HL-60/S4 treated with phorbol 12-myristate 13-acetate at 8.2 ng/mL for 4 days and 3 days (cell line): Measurements from ENCODE around the gene PRKCE.

Experiments
- in situ Hi-C: fragments of 300-500 bp; cut with MboI; formaldehyde crosslinking; loops from 2 replicates; pipeline ENCODE4 v1.15.0; 2022; ENCODE audit warnings: low sequenced_read_pairs

Gene PRKCE

DNA sequence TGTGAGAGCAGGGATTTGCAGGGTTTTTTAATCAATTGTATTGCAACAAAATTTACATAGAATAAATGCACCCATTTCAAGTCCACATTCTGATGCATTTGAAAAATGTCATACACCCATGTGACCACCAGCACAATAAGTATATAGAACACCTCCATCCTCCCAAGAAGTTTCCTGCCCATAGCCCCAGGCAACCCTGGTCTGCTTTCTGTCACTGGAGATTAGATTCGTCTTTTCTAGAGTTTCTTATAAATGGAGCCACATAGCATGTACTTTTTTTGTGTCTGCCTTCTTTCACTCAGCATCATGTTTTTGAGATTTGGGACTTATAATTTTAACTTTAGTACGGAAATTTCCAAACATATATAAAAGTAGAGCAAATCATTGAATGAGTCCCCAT is 518.6 kb downstream of the PRKCE start:
- in situ Hi-C loops: no loop called here

DNA sequence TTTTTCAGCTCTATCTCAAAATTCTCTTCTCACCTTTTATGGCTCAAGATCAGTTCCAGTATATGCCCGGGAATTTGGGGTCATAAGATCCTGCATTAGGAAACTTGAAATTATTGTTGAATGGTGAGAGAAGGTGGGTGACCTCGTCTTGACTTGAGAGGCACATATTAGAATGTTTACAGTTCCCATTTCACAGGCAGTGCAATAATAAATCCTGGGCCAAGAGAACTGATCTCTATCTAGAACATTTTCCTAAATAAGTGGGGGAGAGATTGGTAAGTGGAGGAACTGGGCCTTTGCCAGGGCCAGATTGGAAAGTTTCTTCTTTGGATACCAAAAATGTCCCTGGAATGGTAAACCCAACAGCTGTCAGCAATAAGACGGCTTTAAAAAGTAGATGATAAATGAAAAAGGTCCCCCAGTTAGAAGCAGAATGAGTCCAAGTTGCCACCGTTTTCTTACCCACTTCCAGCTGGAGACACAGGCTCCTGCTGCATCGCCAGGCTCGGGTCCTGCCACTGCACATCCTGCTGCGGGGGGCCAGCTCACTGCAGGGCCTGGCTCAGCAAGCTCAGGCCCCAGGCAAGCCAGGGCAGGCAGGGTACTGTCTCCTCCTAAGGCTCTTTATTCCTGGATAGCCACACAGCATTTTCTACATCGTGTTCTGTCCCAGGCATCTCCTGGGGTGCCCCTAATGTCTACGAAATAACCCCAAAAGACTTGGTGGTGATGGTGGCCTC is 519.3 kb downstream of the PRKCE start:
- in situ Hi-C loops: no loop called here

DNA sequence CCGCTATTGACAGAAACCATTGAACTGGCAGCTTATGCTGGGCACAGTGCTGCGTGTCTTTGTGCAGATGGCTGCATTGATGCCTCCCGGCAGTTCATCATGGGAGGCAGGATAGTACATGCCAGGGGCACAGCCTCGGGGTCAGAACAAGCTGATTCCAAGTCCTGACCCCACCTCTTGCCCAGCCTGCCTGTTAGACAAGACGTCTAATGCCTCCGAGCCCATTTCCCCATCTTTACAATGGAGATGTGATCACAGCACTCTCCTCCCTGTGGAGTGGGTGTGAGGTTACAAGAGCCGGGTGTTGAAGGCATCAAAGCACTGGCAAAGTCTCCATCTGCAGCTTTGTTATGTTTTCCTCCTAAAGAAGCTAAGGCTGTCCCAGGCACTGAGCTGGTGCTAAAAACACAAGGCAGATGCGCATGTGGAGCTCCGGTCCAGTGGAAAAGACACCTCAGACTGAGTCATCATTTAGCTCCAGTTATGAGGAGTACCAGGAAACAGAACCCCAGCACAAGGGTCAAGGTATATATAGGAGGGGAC is 520.0 kb downstream of the PRKCE start:
- in situ Hi-C loops: no loop called here

DNA sequence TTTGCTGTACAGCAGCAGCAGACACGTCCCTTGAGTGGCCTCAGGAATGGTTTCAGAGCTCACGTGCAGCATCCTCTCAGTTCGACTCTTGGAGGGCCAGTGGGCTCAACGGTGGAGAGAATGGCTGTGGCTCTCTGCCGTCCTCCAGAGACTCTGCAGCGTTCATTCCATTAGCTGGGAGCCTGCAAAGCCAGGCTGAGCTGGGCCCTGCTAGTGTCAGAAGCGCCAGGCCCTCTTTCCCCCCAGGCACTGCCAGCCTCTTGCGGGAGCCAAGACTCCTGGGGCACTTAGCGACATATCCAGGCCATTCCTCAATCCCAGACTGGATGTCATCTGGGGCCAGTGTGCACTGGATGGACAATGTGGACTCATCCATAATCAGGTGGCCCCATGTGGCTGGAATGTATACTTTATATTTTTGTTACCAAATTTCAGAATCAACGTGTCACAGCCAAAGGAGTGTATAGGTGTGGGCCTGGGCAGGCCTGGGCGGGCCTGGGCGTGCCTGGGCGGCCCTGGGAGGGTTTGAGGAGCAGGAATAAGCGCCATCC is 520.6 kb downstream of the PRKCE start:
- in situ Hi-C loops: no loop called here

DNA sequence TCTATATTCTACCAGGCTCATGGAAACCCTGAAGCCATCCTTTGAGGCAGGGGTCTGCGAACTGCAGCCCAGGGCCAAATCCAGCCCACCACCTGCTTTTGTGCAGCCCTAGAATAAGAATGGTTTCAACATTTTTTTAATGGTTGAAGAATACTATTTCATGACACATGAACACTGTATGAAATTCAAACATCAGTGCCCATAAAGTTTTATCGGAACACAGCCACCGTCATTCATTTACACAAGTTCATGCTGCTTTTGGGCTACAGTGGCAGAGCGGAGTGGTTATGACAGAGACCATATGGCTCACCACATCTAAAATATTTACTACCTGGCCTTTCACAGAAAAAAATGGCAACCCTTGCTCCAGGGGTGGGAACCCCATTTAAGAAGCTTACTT is 521.6 kb downstream of the PRKCE start:
- in situ Hi-C loops: no loop called here

DNA sequence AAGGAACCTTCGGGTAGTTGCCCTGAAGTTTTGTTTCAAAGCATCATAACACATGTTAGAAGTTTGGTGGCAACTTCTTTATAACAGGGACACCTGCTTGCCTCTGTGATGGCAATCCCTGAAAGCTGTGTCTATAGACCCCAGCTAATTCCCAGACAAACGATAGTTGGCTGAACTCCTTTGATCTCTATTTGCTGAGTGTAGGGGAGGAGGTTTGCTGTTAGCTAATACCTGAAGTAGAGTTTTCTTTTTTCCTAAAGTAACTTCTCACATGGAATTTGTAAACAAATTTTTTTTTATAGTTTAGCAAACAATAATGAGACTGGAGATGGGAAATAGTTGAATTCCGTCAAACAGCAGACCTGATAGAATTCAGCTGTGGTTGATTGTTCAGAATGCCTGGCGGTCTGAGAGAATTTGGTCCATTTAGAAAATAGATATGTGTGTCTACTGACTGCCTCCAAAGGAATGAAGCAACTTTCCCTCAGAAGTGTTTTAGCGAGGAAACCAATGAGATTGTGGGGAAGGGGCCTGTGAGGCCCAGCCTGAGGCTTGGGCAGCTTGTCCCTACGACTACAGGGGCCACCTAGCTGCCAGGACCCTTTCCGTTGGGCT is 522.3 kb downstream of the PRKCE start:
- in situ Hi-C loops: no loop called here

DNA sequence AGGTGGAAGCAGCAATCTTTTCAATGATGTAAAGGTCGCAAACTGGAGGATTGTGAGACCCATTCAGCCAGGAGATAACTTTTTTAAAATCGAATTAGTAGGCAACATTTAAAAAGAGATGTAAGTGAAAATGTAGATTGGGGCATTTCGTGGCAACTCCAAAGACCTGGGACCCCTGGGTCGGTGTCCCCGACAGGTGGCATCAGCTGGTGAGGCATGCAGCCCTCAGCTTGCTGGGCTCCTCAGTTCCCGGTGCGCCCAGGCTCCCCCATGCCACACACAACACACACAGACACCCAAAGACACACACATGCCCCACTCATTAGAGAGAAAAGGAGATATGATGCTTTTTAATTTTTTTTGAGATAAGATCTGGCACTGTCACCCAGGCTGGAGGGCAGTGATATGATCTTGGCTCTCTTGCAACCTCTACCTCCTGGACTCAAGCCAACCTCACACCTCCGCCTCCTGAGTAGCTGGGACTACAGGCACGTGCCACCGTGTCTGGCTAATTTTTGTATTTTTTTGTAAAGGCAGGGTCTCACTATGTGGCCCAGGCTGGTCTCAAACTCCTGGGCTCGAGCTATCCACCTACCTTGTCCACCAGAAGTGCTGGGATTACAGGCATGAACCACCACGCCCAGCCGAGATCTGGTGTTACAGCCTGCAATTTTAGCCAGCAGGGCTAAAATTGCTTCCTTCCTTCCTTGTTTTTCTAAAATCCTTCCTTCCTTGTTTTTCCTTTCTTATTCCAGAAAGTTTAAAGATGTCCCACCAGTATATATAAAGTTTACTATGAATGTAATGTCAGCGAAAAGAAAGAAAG is 523.1 kb downstream of the PRKCE start:
- in situ Hi-C loops: no loop called here

DNA sequence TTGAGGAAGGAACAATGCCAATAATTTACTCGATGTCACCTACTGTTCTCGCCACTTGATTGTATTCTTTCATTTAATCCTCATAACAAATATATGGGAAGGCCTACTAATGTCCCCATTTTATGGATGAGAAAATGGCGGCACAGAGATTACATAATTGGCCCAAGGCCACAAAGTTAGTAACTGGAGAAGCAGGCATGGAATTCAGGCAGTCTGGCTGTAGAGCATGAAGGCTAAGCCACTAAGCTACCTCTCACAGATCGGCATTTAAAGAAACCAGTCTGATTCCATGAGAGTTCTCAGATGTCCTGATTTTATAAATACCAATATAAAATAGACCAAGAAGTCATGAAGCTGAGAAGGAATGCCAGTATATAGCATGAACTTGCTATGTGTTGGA is 523.9 kb downstream of the PRKCE start:
- in situ Hi-C loops: no loop called here

DNA sequence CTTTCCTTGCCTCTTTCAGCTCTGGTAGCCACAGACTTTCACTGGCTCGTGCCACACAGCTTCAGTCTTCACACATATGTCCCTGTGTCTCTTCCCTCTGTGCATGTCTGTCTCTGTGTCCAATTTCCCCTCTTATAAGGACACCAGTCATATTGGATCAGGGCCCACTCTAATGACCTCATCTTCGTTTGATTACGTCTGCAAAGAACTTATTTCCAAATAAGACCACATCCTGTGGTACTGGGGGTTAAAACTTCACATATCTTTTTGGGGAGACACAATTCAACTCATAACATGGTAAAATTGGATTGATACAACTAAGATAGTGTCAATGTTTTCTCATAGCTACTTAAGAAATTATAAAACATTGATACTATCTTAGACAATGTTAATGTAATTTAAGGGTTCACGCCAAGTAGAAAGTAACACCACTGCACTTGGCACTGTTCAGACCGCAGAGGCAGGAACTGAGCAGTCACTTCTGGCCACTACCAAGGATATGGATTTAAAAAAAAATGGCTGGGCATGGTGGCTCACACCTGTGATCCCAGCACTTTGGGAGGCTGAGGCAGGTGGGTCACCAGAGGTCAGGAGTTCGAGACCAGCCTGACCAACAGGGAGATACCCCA is 526.1 kb downstream of the PRKCE start:
- in situ Hi-C loops: no loop called here

DNA sequence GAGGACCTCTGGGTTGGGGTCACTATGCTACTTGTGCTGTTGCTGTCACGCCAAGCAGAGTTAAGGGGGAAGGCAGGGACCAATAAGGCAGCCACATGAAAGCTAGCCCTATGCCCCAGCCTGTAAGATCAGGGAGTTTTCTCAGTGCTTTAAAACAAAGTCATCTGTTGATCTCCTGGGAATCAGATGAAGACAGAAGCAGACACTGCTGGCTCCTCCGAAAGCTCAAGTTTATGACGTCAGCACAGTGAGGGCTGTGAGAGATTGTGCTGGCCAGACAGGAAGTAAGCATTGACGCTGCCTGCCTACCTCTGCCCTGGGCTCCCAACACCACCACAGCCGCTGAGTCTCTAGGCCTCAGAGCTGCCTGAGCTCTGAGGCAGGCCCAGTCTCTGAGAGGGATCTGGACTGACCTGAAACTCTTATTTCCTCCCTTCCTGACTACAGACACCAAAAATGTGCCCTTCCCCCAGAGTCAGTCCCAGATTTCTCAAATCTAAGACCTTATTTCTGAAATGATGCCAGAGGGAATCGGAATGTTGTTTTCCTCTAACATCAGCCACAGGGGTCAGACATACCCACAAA is 527.7 kb downstream of the PRKCE start:
- in situ Hi-C loops: no loop called here

DNA sequence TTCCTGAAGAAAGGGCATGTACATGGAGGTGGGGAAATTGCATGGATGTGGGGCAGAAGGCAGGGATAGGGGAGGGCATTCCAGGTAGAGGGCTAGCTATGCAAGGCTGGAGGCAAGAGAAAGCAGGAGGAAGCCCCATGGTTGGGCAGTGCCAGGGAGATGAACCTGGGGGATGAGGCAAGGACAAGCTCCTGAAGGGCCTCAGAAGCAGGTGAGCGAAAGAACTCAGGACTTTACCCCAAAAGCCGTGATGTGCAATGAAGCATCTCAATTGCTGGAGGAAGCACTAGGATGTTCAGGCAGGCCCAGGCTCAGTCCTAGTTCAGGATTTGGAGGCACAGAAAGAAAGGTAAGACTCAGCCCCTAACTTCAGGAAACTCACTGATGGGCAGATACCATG is 528.7 kb downstream of the PRKCE start:
- in situ Hi-C loops: no loop called here

DNA sequence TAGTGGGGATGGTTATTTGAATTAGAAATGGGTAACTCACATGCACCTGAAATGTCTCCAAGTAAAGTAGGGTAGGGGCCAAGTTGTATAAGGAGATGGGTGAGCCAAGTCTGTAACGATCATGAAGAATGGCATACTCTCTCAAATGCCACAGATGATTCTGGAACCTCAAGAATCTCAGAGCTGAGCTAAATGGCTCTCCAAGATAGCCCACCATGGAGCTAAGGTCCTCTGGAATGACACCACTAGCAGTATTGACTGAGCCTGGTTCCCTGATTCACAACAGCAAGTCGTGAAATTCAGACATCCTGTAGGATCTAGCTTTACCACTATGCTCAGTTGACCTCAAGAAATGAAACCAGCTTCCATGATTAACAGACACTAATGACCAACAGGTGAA is 529.8 kb downstream of the PRKCE start:
- in situ Hi-C loops: no loop called here

DNA sequence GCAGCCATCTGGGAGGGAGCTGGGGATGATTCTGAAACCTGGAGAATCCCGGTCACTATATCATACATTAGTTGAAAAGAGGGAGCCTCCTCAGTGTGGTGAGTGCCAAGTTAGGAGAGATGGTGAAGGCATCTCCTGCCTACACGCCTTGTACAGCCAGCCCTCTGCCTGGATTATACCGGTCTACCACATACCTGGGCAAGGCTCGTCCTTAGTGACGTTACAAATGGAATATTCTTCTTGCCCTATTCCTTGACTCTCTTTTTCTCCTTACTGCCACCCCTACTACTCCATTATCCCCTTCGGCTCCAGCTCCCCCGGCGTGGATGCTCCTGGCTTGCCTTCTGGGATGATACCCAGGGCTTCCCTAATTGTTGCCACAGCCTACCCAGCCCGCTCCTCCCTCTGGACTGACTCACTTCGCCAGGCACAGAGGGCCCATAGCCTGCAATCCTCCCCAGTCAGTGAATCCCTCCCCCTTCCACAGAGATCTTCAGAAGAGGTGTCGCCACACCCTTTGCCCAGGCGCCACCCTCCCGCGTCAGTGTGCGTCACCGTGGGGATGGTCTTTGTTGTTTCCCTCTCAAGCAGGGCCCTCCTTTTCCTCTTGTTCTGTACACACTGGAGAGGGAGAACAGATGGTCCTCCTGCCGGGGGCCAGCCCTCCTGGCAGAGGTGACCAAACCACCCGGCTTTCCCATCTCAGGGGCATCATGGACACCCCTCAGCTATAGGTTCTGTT is 530.5 kb downstream of the PRKCE start:
- in situ Hi-C loops: no loop called here

DNA sequence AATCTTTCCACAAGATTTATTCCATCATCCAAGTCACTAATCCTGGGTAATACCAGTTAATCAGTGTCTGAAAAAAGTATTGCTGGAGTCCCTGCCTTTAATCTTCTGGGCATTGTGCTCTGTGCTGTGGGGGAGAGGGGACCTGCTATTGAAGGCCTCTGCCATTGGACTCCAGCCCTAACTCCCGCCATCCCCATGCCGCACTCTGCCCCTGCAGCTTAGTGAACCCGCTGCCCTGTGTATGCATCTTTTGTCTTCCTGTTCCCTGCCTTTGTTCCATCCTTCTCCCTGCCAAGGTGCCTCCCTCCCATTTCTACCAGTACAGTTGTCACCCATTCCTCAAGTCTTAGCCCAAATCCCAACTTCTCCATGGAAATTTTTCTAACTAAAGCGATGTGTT is 532.0 kb downstream of the PRKCE start:
- in situ Hi-C loops: no loop called here

DNA sequence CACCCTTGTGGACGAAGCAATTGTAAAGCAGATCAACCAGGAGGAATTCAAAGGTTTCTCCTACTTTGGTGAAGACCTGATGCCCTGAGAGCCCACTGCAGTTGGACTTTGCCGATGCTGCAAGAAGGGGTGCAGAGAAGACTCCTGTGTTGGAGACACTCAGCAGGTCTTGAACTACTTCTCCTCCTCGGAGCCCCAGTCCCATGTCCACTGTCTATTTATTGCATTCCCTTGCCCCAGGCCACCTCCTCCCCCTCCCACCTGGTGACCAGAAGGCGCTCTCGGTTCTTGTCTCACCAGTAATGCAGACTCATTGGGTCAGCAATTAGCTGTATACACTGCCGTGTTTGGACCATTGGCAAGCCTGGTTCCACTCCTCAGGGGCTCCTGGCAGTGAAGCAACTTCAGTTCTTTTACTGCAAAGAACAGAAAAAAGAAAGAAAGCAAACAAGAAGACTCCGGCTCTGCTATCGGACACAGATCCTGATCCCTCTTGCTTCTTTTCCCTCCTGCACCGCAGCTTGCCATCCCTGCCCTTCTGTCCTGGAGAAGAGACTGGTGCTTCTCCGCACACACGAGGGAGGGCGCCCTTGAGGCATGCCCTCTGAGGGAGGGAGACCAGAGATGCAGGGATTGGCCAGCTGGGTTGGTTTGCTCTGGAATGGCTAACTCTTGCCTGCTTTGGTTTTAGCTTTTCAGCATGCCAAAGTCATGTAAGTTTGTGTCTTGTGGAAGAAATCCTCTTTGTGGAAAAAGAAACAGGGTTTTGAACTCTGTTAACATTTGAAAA is 533.5 kb downstream of the PRKCE start:
- in situ Hi-C loops: no loop called here

DNA sequence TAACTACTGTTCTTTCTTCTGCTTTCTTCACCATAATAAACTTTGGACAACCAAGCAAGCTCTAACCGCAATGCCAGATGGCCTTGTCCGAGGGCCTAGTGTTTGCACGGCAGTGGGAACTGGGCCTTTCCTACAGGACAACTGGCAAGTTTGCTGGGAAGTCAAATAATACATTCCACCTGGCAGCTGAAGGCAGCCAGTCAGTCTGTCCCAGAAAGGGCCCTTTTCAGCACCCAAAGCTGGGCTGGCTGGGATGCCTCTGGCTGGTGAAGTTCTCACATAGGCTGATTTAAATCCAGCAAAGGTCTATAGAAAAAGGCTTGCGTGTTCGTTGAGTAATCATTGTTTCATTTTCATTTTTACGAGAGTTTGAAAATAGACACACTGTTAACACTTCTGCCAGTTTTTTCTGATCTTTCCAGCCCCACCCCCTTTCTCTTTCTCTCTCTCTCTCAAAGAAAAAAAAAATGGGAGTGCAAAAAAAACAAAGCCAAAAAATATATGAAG is 535.7 kb downstream of the PRKCE start:
- in situ Hi-C loops: no loop called here

DNA sequence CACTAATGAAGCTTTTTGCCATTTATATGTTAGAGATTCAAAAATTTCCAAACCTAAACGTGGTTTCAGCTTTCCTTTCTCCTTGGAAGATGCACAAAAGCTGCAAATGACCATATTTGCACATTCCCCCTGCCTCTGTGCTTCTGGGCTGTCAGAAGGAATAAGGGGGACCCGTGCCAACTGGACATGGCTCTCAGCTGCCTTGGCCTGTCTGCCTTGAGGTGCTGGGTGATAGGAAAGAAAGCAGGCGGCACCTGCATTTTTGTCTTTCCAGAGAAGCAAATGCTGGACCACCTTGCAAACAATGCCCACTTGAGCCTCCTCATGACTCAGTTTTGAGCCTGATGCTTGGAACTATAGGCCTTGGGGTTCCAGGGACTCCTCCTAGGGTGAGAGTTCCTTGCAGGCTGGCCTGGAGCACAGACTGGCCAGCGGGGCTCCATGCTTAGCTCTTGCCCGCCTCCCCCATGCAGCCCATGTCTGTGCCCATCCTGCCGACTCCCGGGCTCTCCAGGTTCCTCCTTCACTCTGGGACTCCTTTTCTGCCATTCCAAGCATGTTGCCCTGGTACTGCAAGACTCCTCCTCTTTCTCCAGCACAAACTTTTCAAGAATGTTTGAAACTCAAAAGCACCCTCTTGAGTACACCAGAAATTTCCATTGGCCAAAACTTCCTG is 536.7 kb downstream of the PRKCE start:
- in situ Hi-C loops: no loop called here

DNA sequence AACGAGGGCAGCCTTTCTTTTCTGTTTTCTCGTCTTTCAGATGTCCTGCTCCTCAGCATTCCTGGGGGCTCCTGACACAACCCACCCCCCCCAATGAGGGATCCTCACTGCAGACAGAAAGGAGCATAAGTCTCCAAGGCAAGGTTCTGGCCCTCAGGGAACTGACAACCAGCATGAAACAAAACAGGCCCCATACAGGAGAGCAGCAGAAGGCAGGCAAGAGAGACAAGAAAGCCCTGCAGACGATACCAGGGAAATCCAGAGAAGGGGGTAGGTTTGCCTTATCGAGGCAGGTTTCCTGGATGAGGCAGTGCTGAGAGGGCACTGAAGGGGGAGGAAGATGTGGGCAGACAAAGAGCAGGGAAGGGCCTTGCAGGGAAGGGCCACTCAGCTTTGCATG is 541.9 kb downstream of the PRKCE start:
- in situ Hi-C loops: no loop called here
